ENCODE measurements around the gene TFF2.

The TFF2 gene

GRCh38 chr21:42350927-42351426 is at the start of gene TFF2:
TFF2 (minus strand) TSS chr21:42350994; CDS start chr21:42350957, 37 bp downstream.
- Histone ChIP-seq H3K36me3 (ENCODE audit: control insufficient read depth, insufficient read depth, low read length) (no peaks in the 10 kb centered on the region), H3K4me3 (ENCODE audit: low read length) (peak within 1 kb of the TSS; percentile 26), H3K27me3 (ENCODE audit: control insufficient read depth, insufficient read depth, low read length) (no peaks in the 10 kb centered on the region), H3K4me1 (ENCODE audit: control insufficient read depth, insufficient read depth, low read length) (peaks cover 21% of the 10 kb centered on the region), H3K9ac (ENCODE audit: low read length) (peak within 1 kb of the TSS; percentile 82), H3K9me3 (ENCODE audit: control insufficient read depth, low read length) (no peaks in the 10 kb centered on the region)

DNA sequence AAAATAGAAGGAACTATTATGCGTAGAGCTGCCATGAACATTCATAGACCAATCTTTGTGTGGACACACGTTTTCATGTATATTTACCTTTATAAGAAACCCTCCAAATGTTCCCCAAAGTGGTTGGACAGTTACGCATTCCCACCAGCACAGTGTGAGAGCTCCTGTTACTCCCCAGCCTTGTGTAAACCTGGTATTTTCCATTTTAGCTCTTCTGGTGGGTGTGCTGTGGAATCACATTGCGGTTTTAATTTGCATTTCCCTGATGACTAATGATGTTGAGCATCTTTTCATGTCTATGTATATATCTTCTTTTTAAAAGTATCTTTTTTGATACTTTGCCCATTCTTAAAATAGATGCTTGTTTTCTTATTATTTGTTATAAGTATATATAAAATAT is 49.7 kb upstream of the TFF2 start:
- no peaks in the 10 kb centered on the region for H3K36me3 ChIP-seq (ENCODE audit: control insufficient read depth, insufficient read depth, low read length)
- peaks cover 23% of the 10 kb centered on the region for H3K4me1 ChIP-seq (ENCODE audit: control insufficient read depth, insufficient read depth, low read length)
- no peak overlapping the region for H3K4me3 ChIP-seq (ENCODE audit: low read length)
- H3K27me3 ChIP-seq (ENCODE audit: control insufficient read depth, insufficient read depth, low read length) = no peaks in the 10 kb centered on the region
- H3K9ac ChIP-seq (ENCODE audit: low read length) = no peak overlapping the region
- no peaks in the 10 kb centered on the region for H3K9me3 ChIP-seq (ENCODE audit: control insufficient read depth, low read length)

GRCh38 chr21:42398436-42399028 is 47.7 kb upstream of the TFF2 start:
- H3K9me3 ChIP-seq (ENCODE audit: control insufficient read depth, low read length) = no peaks in the 10 kb centered on the region
- H3K4me3 ChIP-seq (ENCODE audit: low read length) = no peak overlapping the region
- H3K9ac ChIP-seq (ENCODE audit: low read length) = no peak overlapping the region
- peaks cover 23% of the 10 kb centered on the region for H3K4me1 ChIP-seq (ENCODE audit: control insufficient read depth, insufficient read depth, low read length)
- H3K36me3 ChIP-seq (ENCODE audit: control insufficient read depth, insufficient read depth, low read length) = no peaks in the 10 kb centered on the region
- H3K27me3 ChIP-seq (ENCODE audit: control insufficient read depth, insufficient read depth, low read length) = no peaks in the 10 kb centered on the region

- no peaks in the 10 kb centered on the region for H3K9me3 ChIP-seq (ENCODE audit: control insufficient read depth, low read length)
- H3K4me1 ChIP-seq (ENCODE audit: control insufficient read depth, insufficient read depth, low read length) = peaks cover 17% of the 10 kb centered on the region
- H3K36me3 ChIP-seq (ENCODE audit: control insufficient read depth, insufficient read depth, low read length) = no peaks in the 10 kb centered on the region
- H3K9ac ChIP-seq (ENCODE audit: low read length) = no peak overlapping the region
- H3K27me3 ChIP-seq (ENCODE audit: control insufficient read depth, insufficient read depth, low read length) = no peaks in the 10 kb centered on the region
- H3K4me3 ChIP-seq (ENCODE audit: low read length) = no peak overlapping the region
Observed at GRCh38 chr21:42397746-42398394, 47.1 kb upstream of the TFF2 start.

DNA sequence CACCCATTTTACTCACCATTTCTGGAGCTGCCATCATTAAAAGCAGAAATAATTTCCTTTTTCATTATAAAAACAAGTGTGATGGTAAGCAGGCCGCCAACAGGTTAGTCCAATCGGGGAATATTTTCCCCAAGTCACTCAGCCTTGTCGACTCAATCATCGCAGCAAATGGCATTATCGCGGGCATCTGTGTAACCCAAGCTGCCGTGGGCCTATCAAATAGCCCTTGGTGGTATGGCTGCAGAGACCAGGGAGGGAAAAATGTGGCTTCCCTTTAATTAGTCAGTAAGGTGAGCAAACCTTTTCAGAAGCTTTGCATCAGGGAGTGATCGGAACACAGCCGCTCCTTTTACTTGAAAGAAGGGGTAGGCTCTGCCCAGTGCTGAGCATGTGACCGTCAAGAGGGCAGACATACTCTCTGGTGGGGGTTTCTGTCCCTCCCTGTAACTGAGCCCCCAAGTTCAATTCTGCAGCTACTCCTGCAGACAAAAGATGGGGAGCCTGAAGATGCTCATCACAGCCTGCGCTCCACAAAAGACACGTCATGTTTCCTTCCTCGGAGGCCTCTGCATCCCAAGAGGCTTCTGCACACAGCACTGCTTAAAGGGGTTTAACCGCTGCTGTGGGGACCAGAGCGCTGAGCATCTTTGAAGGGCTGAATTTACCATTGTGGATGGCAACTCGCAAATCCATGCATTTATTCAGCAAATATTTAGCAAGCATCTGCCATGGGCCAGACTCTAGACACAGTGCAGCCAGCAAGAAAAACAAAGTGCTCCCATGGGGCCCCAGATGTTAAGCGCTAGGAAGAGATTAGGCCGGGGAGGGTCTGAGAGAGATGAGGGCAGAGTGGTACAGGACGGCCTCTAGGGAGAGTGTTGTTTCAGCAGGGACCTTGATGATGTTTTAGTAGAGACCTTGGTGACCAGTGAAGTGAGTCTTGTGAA is 46.3 kb upstream of the TFF2 start:
- Histone ChIP-seq H3K9me3 (ENCODE audit: control insufficient read depth, low read length) (no peaks in the 10 kb centered on the region), H3K36me3 (ENCODE audit: control insufficient read depth, insufficient read depth, low read length) (no peaks in the 10 kb centered on the region), H3K27me3 (ENCODE audit: control insufficient read depth, insufficient read depth, low read length) (no peaks in the 10 kb centered on the region), H3K4me3 (ENCODE audit: low read length) (no peak overlapping the region), H3K4me1 (ENCODE audit: control insufficient read depth, insufficient read depth, low read length) (peaks cover 12% of the 10 kb centered on the region), H3K9ac (ENCODE audit: low read length) (no peak overlapping the region)

GRCh38 chr21:42395905-42396651 is 45.3 kb upstream of the TFF2 start, which contains the start of gene TMPRSS3:
TMPRSS3 (minus strand) TSS chr21:42396052; CDS start chr21:42395417, 635 bp downstream.
- Histone ChIP-seq H3K36me3 (ENCODE audit: control insufficient read depth, insufficient read depth, low read length) (no peaks in the 10 kb centered on the region), H3K9ac (ENCODE audit: low read length) (no peak within 1 kb of the TSS), H3K4me3 (ENCODE audit: low read length) (no peak within 1 kb of the TSS), H3K4me1 (ENCODE audit: control insufficient read depth, insufficient read depth, low read length) (peaks cover 6% of the 10 kb centered on the region), H3K9me3 (ENCODE audit: control insufficient read depth, low read length) (no peaks in the 10 kb centered on the region), H3K27me3 (ENCODE audit: control insufficient read depth, insufficient read depth, low read length) (no peaks in the 10 kb centered on the region)

- no peaks in the 10 kb centered on the region for H3K9me3 ChIP-seq (ENCODE audit: control insufficient read depth, low read length)
- no peaks in the 10 kb centered on the region for H3K27me3 ChIP-seq (ENCODE audit: control insufficient read depth, insufficient read depth, low read length)
- no peak overlapping the region for H3K4me3 ChIP-seq (ENCODE audit: low read length)
- no peak overlapping the region for H3K9ac ChIP-seq (ENCODE audit: low read length)
- peaks cover 9% of the 10 kb centered on the region for H3K4me1 ChIP-seq (ENCODE audit: control insufficient read depth, insufficient read depth, low read length)
- no peaks in the 10 kb centered on the region for H3K36me3 ChIP-seq (ENCODE audit: control insufficient read depth, insufficient read depth, low read length)
Observed at GRCh38 chr21:42395302-42395701, 44.5 kb upstream of the TFF2 start.

DNA sequence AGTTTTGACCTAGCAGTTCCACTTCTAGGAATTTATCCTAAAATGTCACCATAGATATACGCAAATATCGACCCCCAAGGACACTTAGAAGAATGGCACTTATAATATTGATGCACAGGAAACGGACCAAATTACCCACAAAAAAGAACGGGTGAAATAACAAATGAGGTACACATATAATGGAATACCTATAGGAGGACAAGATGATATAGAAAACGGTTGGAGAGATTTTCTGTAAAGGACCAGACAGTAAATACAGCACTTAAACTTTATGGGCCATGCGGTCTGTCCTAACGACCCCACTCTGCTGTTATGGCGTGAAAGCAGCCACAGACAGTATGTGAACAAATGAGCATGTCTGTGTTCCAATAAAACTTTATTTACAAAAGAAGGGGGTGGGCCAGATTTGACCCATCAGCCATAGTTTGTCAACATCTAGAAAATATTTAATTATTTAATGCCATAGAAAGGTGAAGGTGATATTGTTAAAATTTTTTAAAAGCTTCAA is 42.7 kb upstream of the TFF2 start:
- H3K9me3 ChIP-seq (ENCODE audit: control insufficient read depth, low read length) = no peaks in the 10 kb centered on the region
- H3K27me3 ChIP-seq (ENCODE audit: control insufficient read depth, insufficient read depth, low read length) = no peaks in the 10 kb centered on the region
- H3K4me1 ChIP-seq (ENCODE audit: control insufficient read depth, insufficient read depth, low read length) = peaks cover 16% of the 10 kb centered on the region
- H3K4me3 ChIP-seq (ENCODE audit: low read length) = no peak overlapping the region
- no peak overlapping the region for H3K9ac ChIP-seq (ENCODE audit: low read length)
- H3K36me3 ChIP-seq (ENCODE audit: control insufficient read depth, insufficient read depth, low read length) = no peaks in the 10 kb centered on the region

DNA sequence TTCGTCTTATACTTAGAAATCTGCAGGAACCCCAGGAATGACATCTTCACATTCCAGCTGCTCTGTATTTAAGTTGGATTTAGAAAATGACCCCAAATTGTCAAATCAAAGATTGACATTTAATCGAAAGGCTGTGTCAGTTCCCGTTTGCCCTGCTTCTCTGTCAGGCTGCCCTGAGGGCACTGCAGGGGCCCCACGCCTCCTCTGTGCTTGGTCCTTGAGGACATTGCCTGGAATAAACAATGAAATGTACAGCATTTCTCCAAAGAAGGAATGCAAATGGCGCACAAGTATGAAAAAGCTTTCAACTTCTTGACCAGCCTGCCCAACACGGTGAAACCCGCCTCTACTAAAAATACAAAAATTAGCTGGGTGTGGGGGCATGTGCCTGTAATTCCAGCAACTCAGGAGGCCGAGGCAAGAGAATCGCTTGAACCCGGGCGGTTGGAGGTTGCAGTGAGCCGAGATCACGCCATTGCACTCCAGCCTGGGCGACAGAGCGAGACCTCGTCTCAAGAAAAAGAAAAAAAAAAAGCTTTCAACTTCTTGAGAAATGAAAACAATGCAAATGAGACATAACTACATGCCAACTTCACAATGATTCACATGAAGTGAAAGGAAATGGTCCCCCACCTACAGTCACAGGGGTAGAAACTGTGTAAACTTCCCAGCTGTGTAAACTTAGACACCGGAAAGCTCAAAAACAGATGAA is 42.1 kb upstream of the TFF2 start:
- H3K4me1 ChIP-seq (ENCODE audit: control insufficient read depth, insufficient read depth, low read length) = peaks cover 19% of the 10 kb centered on the region
- no peaks in the 10 kb centered on the region for H3K27me3 ChIP-seq (ENCODE audit: control insufficient read depth, insufficient read depth, low read length)
- H3K9me3 ChIP-seq (ENCODE audit: control insufficient read depth, low read length) = no peaks in the 10 kb centered on the region
- H3K9ac ChIP-seq (ENCODE audit: low read length) = no peak overlapping the region
- no peaks in the 10 kb centered on the region for H3K36me3 ChIP-seq (ENCODE audit: control insufficient read depth, insufficient read depth, low read length)
- no peak overlapping the region for H3K4me3 ChIP-seq (ENCODE audit: low read length)

- H3K4me3 ChIP-seq (ENCODE audit: low read length) = no peak overlapping the region
- H3K9ac ChIP-seq (ENCODE audit: low read length) = no peak overlapping the region
- H3K27me3 ChIP-seq (ENCODE audit: control insufficient read depth, insufficient read depth, low read length) = no peaks in the 10 kb centered on the region
- no peaks in the 10 kb centered on the region for H3K9me3 ChIP-seq (ENCODE audit: control insufficient read depth, low read length)
- no peaks in the 10 kb centered on the region for H3K36me3 ChIP-seq (ENCODE audit: control insufficient read depth, insufficient read depth, low read length)
- peaks cover 33% of the 10 kb centered on the region for H3K4me1 ChIP-seq (ENCODE audit: control insufficient read depth, insufficient read depth, low read length)
Observed at GRCh38 chr21:42391297-42391696, 40.5 kb upstream of the TFF2 start.

DNA sequence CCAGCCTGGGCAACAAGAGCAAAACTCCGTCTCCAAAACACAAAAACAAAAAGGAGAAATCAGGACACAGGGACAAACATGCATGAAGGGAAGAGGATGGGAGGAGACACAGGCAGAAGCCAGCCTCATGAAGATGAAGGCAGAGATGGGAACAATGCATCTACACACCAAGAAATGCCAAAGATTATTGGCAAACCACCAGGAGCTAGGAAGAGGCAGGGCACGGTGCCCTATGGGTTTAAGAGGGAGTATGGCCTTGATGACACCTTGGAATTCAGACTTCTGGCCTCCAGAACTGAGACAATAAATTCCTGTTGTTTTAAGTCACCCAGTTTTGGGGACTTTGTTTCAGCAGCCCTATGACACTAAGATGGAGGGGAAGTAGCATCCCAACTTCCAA is 39.9 kb upstream of the TFF2 start:
- no peak overlapping the region for H3K9ac ChIP-seq (ENCODE audit: low read length)
- H3K4me1 ChIP-seq (ENCODE audit: control insufficient read depth, insufficient read depth, low read length) = peaks cover 39% of the 10 kb centered on the region

More for the DNA sequence above, 39.9 kb upstream of the TFF2 start:
- no peaks in the 10 kb centered on the region for H3K27me3 ChIP-seq (ENCODE audit: control insufficient read depth, insufficient read depth, low read length)
- H3K9me3 ChIP-seq (ENCODE audit: control insufficient read depth, low read length) = no peaks in the 10 kb centered on the region
- H3K36me3 ChIP-seq (ENCODE audit: control insufficient read depth, insufficient read depth, low read length) = no peaks in the 10 kb centered on the region
- no peak overlapping the region for H3K4me3 ChIP-seq (ENCODE audit: low read length)

Data from mucosa of stomach (tissue), 1 donor.